Suprapubic skin (tissue), 4 donors: ENCODE data around the gene GABRE. TPM values are rescaled to one million over a fixed set of nuclear protein-coding genes. Genes with fewer than 3 reads are reported as not detected.

ENCODE experiments used
- DNase-seq, 2 donors: peaks; one replicate each; pipeline ENCODE4 v3.0.0-alpha.2; 2019; ENCODE audit warnings: low spot score in 2 of 2
- H3K27ac ChIP-seq: fragments of 200-600 bp; sonication (generic); one replicate; pipeline ENCODE4 v1.5.1; 2019
- H3K27me3 ChIP-seq: fragments of 200-600 bp; sonication (generic); one replicate; pipeline ENCODE4 v1.5.1; 2019
- H3K36me3 ChIP-seq: fragments of 200-600 bp; sonication (generic); one replicate; pipeline ENCODE4 v1.5.1; 2019
- H3K4me1 ChIP-seq: fragments of 200-600 bp; sonication (generic); one replicate; pipeline ENCODE4 v1.5.1; 2019
- H3K4me3 ChIP-seq: fragments of 200-600 bp; sonication (generic); one replicate; pipeline ENCODE4 v1.5.1; 2019; ENCODE audit warnings: mild to moderate bottlenecking
- H3K9me3 ChIP-seq: fragments of 200-600 bp; sonication (generic); one replicate; pipeline ENCODE4 v1.5.1; 2019
- CTCF ChIP-seq, 2 donors: fragments of 200-600 bp in 1 of 2; fragments of 450-650 bp in 1 of 2; sonication (generic) in 1 of 2; IDR thresholded peaks; one replicate each; pipeline ENCODE4 v1.5.1; 2016 to 2019; ENCODE audit warnings: antibody characterized with exemption in 2 of 2, mild to moderate bottlenecking in 1 of 2, moderate library complexity in 1 of 2
- EP300 ChIP-seq: sonication (generic); formaldehyde crosslinking; IDR thresholded peaks from one replicate; pipeline ENCODE4 v1.6.1; 2017; ENCODE audit warnings: antibody characterized with exemption
- POLR2A ChIP-seq, 2 donors: fragments of 450-650 bp; IDR thresholded peaks; one replicate each; pipeline ENCODE4 v1.6.1; 2017; ENCODE audit warnings: antibody characterized with exemption in 2 of 2, mild to moderate bottlenecking in 2 of 2, moderate library complexity in 2 of 2
- POLR2AphosphoS5 ChIP-seq, 3 donors: sonication (generic); formaldehyde crosslinking; IDR thresholded peaks; one replicate each; pipeline ENCODE4 v1.6.1; 2017; ENCODE audit warnings: antibody characterized with exemption in 3 of 3
- WGBS: methylation state at CpG from one replicate; pipeline ENCODE4 v1.1.5; 2018; 5-methylcytosine and 5-hydroxymethylcytosine counted together
- total RNA-seq, 4 donors: library from RNA; depleted of rRNA; stranded (reverse); fragments of >200 nt; gene quantifications; one replicate each; pipeline ENCODE4 v1.1.0, GENCODE V29; 2016

Gene GABRE
- total RNA-seq, 4 donors from 2014 or later: 55.8 to 140 (median 78.7) TPM

- no peak for DNase-seq
- 56% methylated on average over 4 of the region's 4 CpGs for WGBS
- TF ChIP-seq POLR2A (IDR thresholded peaks at IDR 0.05) (no peak), EP300 (no peak), CTCF (IDR thresholded peaks at IDR 0.05) (no peak)
- no peak overlapping the region for H3K4me3 ChIP-seq
- no peaks in the 10 kb centered on the region for H3K36me3 ChIP-seq
- peaks cover 11% of the 10 kb centered on the region for H3K4me1 ChIP-seq
- H3K27ac ChIP-seq: no peak overlapping the region
- H3K27me3 ChIP-seq: no peaks in the 10 kb centered on the region
- H3K9me3 ChIP-seq: no peaks in the 10 kb centered on the region
These were observed 10.4 kb upstream of the GABRE start for GRCh38 chrX:151984902-151985301.

GRCh38 chrX:151984328-151984727 lies 9.9 kb upstream of the GABRE start:
- no peak for DNase-seq
- no peaks in the 10 kb centered on the region for H3K9me3 ChIP-seq
- H3K27ac ChIP-seq: no peak overlapping the region
- H3K4me1 ChIP-seq: peaks cover 11% of the 10 kb centered on the region
- no peaks in the 10 kb centered on the region for H3K27me3 ChIP-seq
- 27% methylated on average over 3 of the region's 3 CpGs for WGBS
- no peak overlapping the region for H3K4me3 ChIP-seq
- H3K36me3 ChIP-seq: no peaks in the 10 kb centered on the region
- TF ChIP-seq CTCF (IDR thresholded peaks at IDR 0.05) (no peak), POLR2A (IDR thresholded peaks at IDR 0.05) (no peak), EP300 (no peak), POLR2AphosphoS5 (IDR thresholded peaks at IDR 0.05) (no peak)

- no peak for TF ChIP-seq POLR2A (IDR thresholded peaks at IDR 0.05)
- TF ChIP-seq EP300: no peak
- no peak for TF ChIP-seq POLR2AphosphoS5 (IDR thresholded peaks at IDR 0.05)
- TF ChIP-seq CTCF (IDR thresholded peaks at IDR 0.05): no peak
- H3K27me3 ChIP-seq: no peaks in the 10 kb centered on the region
- no peak for DNase-seq
- no peak overlapping the region for H3K4me3 ChIP-seq
- H3K4me1 ChIP-seq: peaks cover 11% of the 10 kb centered on the region
- H3K27ac ChIP-seq: no peak overlapping the region
- H3K9me3 ChIP-seq: no peaks in the 10 kb centered on the region
- no peaks in the 10 kb centered on the region for H3K36me3 ChIP-seq
These were observed 8.7 kb upstream of the GABRE start for GRCh38 chrX:151983186-151983585.

- H3K36me3 ChIP-seq: no peaks in the 10 kb centered on the region
- TF ChIP-seq CTCF (IDR thresholded peaks at IDR 0.05): no peak
- TF ChIP-seq POLR2AphosphoS5 (IDR thresholded peaks at IDR 0.05): no peak
- TF ChIP-seq EP300: no peak
- TF ChIP-seq POLR2A (IDR thresholded peaks at IDR 0.05): no peak
- no peak for DNase-seq
- 57% methylated on average over 3 of the region's 3 CpGs for WGBS
- no peaks in the 10 kb centered on the region for H3K9me3 ChIP-seq
- H3K27ac ChIP-seq: no peak overlapping the region
- H3K4me3 ChIP-seq: no peak overlapping the region
- no peaks in the 10 kb centered on the region for H3K27me3 ChIP-seq
- peaks cover 11% of the 10 kb centered on the region for H3K4me1 ChIP-seq
These were observed 7.7 kb upstream of the GABRE start for GRCh38 chrX:151982222-151982621.

- TF ChIP-seq POLR2AphosphoS5 (IDR thresholded peaks at IDR 0.05): no peak
- Histone ChIP-seq H3K4me3 (no peak overlapping the region), H3K36me3 (no peaks in the 10 kb centered on the region), H3K27ac (no peak overlapping the region), H3K9me3 (no peaks in the 10 kb centered on the region), H3K4me1 (peaks cover 11% of the 10 kb centered on the region), H3K27me3 (no peaks in the 10 kb centered on the region)
- no peak for DNase-seq
- WGBS: 47% methylated on average over 2 of the region's 2 CpGs
These were observed 6.7 kb upstream of the GABRE start for GRCh38 chrX:151981129-151981528.

- Histone ChIP-seq H3K36me3 (no peaks in the 10 kb centered on the region), H3K9me3 (no peaks in the 10 kb centered on the region), H3K27me3 (no peaks in the 10 kb centered on the region), H3K27ac (no peak overlapping the region), H3K4me1 (peaks cover 14% of the 10 kb centered on the region), H3K4me3 (no peak overlapping the region)
- TF ChIP-seq POLR2A (IDR thresholded peaks at IDR 0.05) (no peak), CTCF (IDR thresholded peaks at IDR 0.05) (no peak), EP300 (no peak), POLR2AphosphoS5 (IDR thresholded peaks at IDR 0.05) (no peak)
- WGBS: 87% methylated on average over 1 of the region's 1 CpG
- DNase-seq: no peak
These were observed 3.4 kb upstream of the GABRE start for GRCh38 chrX:151977923-151978322.
